Activated B cell treated with CpG ODN at 0.5 μM for 24 hours (primary cell): Measurements from ENCODE around the gene RPRD2. TPM values are rescaled to one million over a fixed set of nuclear protein-coding genes. Genes with fewer than 3 reads are reported as not detected.

Experiments
- ATAC-seq: fragments of 200-7000 bp; cut with Tn5 transposase; one replicate; pipeline ENCODE4 v1.10.0; 2021; ENCODE audit warnings: low read depth, mild to moderate bottlenecking, moderate library complexity
- CTCF ChIA-PET: fragments of 350-600 bp; sonication (Branson Sonifier 250); formaldehyde crosslinking; loops from one replicate; lab custom pipeline; 2021; ENCODE audit warnings: antibody characterized with exemption; lab: Charles Lee
- POLR2A ChIA-PET: fragments of 350-600 bp; sonication (Branson Sonifier 250); formaldehyde crosslinking; loops from one replicate; lab custom pipeline; 2021; ENCODE audit warnings: antibody characterized with exemption; lab: Charles Lee
- DNase-seq: peaks from one replicate; pipeline ENCODE4 v3.0.0; 2022
- H3K27ac Mint-ChIP-seq: one replicate; pipeline ENCODE4 v1.8.0; 2020; ENCODE audit warnings: mixed read lengths
- H3K27me3 Mint-ChIP-seq: one replicate; pipeline ENCODE4 v1.8.0; 2021; ENCODE audit warnings: mixed read lengths
- H3K36me3 Mint-ChIP-seq: one replicate; pipeline ENCODE4 v1.8.0; 2021; ENCODE audit warnings: low read depth, mixed read lengths
- H3K4me1 Mint-ChIP-seq: one replicate; pipeline ENCODE4 v1.8.0; 2021; ENCODE audit warnings: mixed read lengths
- H3K4me3 Mint-ChIP-seq: one replicate; pipeline ENCODE4 v1.8.0; 2020; ENCODE audit warnings: mild to moderate bottlenecking, mixed read lengths
- H3K9me3 Mint-ChIP-seq: one replicate; pipeline ENCODE4 v1.8.0; 2020; ENCODE audit warnings: mixed read lengths
- intact Hi-C: fragments of 100-400 bp; cut with micrococcal nuclease; formaldehyde crosslinking; loops from one replicate; pipeline ENCODE4 v1.15.1; 2024
- total RNA-seq: library from RNA; stranded (reverse); gene quantifications from 2 replicates; pipeline ENCODE4 v1.2.3, GENCODE V29; 2022
- TF ChIP-seq, protein P1 (sequence below): fragments of 200-600 bp; IDR thresholded peaks from one replicate; pipeline ENCODE4 v1.8.0; 2022; ENCODE audit warnings: antibody characterized with exemption, mild to moderate bottlenecking

The RPRD2 gene
- total RNA-seq, 1 donor from 2014 or later: 28.6 TPM

DNA sequence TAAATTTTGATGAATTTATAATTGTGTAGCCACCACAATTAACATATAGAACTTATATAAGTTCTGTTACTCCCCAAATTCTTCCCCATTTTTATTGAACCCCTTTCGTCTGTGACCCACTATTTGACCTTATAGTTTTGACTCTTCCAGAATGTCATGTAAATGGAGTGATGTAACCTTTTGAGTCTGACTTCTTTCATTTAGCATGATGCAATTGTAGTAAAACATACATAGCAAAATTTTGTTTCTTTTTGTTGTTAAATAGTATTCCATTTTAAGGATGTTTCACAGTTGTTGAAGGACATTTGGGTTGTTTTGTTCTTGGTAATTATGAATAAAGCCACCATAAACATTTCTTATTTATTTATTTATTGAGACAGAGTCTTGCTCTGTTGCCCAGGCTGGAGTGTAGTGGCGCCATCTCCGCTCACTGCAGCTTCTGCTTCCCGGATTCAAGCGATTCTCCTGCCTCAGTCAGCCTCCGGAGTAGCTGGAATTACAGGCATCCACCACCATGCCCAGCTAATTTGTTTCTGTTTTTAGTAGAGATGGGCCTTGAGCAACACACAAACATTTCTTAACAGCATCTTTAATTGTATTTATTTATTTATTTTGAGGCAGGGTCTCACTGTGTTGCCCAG is 33.6 kb downstream of the RPRD2 start:
- peaks cover 18% of the 10 kb centered on the region for H3K4me1 Mint-ChIP-seq
- peaks cover 12% of the 10 kb centered on the region for H3K9me3 Mint-ChIP-seq
- DNase-seq (no peak), ATAC-seq (no peak)
- CTCF ChIA-PET: no interaction called here
- H3K27ac Mint-ChIP-seq: no peak overlapping the region
- intact Hi-C loops: loop anchor here (5.0 kb wide), 1 partner anchor 45 kb away; no protein-coding TSS in a partner anchor
- no peak overlapping the region for H3K4me3 Mint-ChIP-seq
- TF ChIP-seq, protein P1, sequence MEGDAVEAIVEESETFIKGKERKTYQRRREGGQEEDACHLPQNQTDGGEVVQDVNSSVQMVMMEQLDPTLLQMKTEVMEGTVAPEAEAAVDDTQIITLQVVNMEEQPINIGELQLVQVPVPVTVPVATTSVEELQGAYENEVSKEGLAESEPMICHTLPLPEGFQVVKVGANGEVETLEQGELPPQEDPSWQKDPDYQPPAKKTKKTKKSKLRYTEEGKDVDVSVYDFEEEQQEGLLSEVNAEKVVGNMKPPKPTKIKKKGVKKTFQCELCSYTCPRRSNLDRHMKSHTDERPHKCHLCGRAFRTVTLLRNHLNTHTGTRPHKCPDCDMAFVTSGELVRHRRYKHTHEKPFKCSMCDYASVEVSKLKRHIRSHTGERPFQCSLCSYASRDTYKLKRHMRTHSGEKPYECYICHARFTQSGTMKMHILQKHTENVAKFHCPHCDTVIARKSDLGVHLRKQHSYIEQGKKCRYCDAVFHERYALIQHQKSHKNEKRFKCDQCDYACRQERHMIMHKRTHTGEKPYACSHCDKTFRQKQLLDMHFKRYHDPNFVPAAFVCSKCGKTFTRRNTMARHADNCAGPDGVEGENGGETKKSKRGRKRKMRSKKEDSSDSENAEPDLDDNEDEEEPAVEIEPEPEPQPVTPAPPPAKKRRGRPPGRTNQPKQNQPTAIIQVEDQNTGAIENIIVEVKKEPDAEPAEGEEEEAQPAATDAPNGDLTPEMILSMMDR: no peak
- no peaks in the 10 kb centered on the region for H3K27me3 Mint-ChIP-seq
- POLR2A ChIA-PET: no interaction called here
- peaks cover 29% of the 10 kb centered on the region for H3K36me3 Mint-ChIP-seq

DNA sequence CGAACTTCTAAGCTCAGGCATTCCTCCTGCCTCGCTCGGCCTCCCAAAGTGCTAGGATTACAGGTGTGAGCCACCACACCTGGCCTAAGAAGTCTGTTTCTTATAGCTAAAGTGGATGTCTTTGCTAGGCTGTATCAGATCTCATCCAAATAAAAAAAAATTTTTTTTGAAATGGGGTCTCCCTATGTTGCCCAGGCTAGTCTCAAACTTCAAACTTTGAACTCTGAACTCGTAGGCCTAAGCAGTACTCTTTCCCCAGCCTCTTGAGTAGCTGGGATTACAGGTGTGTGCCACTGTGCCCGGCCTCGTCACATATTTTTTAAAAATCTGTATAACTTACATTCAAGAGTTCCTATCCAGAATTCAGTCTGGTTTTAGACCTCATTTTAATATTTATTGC is 40.5 kb downstream of the RPRD2 start:
- ChIA-PET POLR2A (interaction anchor here (2.4 kb wide), 1 partner anchor 41 kb away, joined by 5 read pairs; the partner anchor contains the start of gene RPRD2), CTCF (no interaction called here)
- TF ChIP-seq, protein P1: no peak
- intact Hi-C loops: no loop called here
- no peaks in the 10 kb centered on the region for H3K27me3 Mint-ChIP-seq
- peaks cover 37% of the 10 kb centered on the region for H3K4me1 Mint-ChIP-seq
- ATAC-seq (no peak), DNase-seq (no peak)
- no peak overlapping the region for H3K27ac Mint-ChIP-seq
- H3K36me3 Mint-ChIP-seq: peaks cover 15% of the 10 kb centered on the region
- H3K4me3 Mint-ChIP-seq: no peak overlapping the region
- no peaks in the 10 kb centered on the region for H3K9me3 Mint-ChIP-seq

DNA sequence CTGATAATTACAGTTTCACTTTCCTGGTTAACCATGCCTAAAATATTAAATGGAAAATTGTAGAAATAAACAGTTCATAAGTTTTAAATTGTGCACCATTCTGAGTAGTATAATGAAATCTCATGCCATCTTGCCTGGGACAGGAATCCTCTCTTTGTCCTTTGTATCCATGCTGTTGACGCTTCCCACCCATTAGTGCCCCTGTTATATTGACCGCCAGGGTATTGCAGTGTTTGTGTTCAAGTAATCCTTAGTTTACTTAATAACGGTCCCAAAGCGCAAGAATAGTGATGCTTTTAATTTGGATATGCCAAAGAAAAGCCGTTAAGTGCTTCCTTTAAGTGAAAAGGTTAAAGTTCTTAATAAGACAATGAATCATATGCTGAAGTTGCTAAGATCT is 41.7 kb downstream of the RPRD2 start:
- Mint-ChIP-seq H3K9me3 (no peaks in the 10 kb centered on the region), H3K4me3 (no peak overlapping the region), H3K36me3 (peaks cover 14% of the 10 kb centered on the region), H3K27ac (peak overlapping the region; percentile 46), H3K27me3 (no peaks in the 10 kb centered on the region), H3K4me1 (peaks cover 48% of the 10 kb centered on the region)
- ChIA-PET POLR2A (interaction anchor here (0.6 to 2.4 kb wide), 2 partner anchors 42 to 85 kb away, joined by 3 to 5 read pairs; partner anchors contain the start of gene RPRD2), CTCF (no interaction called here)
- DNase-seq (no peak), ATAC-seq (no peak)
- intact Hi-C loops: loop anchor here (5.0 kb wide), 1 partner anchor 33 kb away; no protein-coding TSS in a partner anchor
- TF ChIP-seq, protein P1: no peak

DNA sequence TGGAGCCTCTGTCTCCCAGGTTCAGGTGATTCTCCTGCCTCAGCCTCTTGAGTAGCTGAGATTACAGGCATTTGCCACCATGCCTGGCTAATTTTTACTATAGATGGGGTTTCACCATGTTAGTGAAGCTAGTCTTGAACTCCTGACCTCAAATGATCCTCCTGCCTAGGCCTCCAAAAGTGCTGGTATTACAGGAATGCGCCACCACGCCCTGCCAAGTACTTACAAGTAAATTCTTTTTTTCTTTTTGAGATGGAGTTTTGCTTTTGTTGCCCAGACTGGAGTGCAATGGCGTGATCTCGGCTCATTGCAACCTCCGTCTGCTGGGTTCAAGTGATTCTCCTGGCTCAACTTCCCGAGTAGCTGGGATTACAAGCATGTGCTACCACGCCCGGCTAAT is 42.5 kb downstream of the RPRD2 start:
- no peaks in the 10 kb centered on the region for H3K9me3 Mint-ChIP-seq
- ChIA-PET CTCF (no interaction called here), POLR2A (no interaction called here)
- intact Hi-C loops: loop anchor here (5.0 kb wide), 1 partner anchor 34 kb away; no protein-coding TSS in a partner anchor
- TF ChIP-seq, protein P1: no peak
- H3K4me3 Mint-ChIP-seq: no peak overlapping the region
- no peaks in the 10 kb centered on the region for H3K27me3 Mint-ChIP-seq
- no peak for DNase-seq
- no peak for ATAC-seq
- peaks cover 14% of the 10 kb centered on the region for H3K36me3 Mint-ChIP-seq
- no peak overlapping the region for H3K27ac Mint-ChIP-seq
- H3K4me1 Mint-ChIP-seq: peaks cover 48% of the 10 kb centered on the region

DNA sequence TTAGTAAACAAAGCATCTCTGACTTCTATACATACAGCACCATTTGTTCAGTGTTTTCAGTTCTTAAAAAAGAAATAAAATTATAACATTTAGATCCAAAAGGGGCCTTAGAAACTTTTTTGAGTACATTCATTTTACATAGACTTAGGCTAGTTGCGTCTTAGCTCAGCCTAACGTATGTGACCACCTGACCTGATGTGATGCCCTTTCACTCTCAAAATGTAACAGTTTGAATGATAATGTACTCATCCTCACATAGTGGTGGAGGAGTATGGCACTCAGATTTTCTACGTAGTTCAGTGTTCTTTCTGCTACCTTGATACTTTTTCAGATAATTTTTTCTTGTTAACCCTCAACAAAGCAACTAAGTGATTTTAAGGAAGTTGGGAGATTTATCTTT is 43.4 kb downstream of the RPRD2 start:
- no peak for ATAC-seq
- POLR2A ChIA-PET: no interaction called here
- Mint-ChIP-seq H3K9me3 (no peaks in the 10 kb centered on the region), H3K4me3 (no peak overlapping the region), H3K27ac (no peak overlapping the region), H3K27me3 (no peaks in the 10 kb centered on the region), H3K4me1 (peaks cover 49% of the 10 kb centered on the region), H3K36me3 (peaks cover 14% of the 10 kb centered on the region)
- TF ChIP-seq, protein P1: no peak
- intact Hi-C loops: loop anchor here (5.0 kb wide), 1 partner anchor 35 kb away; no protein-coding TSS in a partner anchor
- DNase-seq: no peak
- CTCF ChIA-PET: no interaction called here
